Activated CD8-positive, alpha-beta memory T cell treated with anti-CD3 and anti-CD28 coated beads, Interleukin-2, amount 50 U/mL, for 24 hours (primary cell): ENCODE data around the gene SLC25A44.
"Not testable (repeated sequence)": the region's sequence is repeated elsewhere in the genome, so short reads cannot be mapped to it uniquely, and the experiment has no call there.

Experiments
- DNase-seq: peaks from one replicate; pipeline ENCODE4 v3.0.0-alpha.2; 2020; ENCODE audit errors: extremely low read depth

Gene SLC25A44

DNA sequence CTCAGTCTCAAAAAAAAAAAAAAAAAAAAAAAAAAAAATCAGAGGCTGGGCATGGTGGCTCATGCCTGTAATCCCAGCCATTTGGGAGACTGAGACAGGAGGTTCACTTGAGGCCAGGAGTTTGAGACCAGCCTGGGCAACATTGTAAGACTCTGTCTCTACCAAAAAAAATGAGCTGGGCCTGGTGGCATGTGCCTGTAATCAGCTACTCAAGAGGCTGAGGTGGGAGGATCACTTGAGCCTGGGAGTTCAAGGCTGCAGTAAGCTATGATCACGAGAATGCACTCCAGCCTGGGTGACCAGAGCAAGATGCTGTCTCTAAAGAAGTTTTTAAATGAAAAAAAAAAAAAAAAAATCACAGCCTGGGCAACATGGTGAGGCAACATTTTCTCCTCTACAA lies 30.2 kb upstream of the SLC25A44 start:
- no peak for DNase-seq

DNA sequence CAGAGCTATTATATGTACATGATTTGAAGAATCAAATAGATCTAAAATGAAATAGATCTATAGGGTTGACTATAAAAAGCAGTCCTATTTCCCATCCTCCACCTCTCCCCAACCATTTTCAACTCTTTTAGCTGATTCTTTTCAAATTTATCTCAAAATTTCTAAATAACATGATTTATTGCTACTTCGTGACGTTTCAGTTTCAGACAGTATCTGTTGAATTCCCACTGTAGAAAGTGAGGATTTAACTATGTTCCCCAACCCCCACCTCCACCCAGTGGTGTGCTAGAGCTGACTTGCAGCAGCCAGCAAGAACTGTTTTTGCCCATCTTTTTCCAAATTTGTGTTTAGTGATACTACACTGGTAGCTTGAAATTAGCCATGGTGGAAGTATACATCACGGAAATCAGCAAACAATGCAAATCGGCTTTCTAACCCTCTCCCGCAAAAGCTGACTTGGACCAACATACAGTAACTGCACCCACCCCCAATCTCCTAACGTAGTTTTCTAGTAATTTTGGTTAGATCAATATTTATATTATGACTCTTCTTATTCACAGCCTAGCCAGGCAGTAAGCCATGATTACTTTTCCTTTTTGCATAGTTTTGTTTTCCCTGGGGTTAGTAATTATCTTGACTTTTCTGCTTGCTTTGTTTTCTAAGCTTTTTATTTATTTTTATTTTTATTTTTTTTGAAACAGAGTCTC lies 29.6 kb upstream of the SLC25A44 start:
- no peak for DNase-seq

DNA sequence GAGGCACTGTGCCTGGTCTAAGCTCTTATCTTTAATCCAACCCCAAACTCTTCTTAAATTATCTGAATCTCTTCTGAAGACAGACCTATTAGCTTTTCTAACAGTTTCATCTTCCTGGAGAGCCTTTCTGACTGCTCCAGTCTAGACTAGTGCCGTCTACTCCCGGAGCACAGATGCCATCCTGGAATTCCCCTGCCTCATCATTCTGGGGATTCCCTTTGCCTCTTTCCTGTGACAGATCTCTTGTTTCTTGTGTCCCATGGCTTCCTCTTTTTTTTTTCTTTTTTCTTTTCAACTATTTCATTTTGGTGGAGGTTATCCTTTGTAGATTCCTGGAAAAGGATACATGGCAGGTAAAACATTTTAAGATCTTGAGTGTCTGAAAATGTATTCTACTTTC lies 28.8 kb upstream of the SLC25A44 start:
- DNase-seq: no peak

DNA sequence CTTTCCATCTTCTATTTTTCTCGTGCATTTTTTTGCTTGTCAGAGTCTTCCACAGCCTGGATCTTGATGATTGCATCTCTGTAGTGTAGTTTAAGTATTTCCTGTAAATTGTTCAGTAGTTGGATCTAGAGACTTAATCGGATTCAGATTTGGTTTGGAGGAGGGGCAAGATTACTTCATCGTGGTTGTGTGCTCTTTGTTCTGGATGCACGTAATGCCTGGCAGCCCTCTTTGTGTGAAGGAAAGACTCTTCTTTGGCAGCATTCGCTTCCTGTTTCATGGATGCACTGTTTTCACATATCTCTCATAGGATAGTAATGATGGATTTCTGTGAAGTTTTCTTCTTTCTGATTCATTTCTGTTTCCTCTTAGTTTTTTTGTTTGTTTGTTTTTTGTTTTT lies 26.4 kb upstream of the SLC25A44 start:
- DNase-seq: no peak

DNA sequence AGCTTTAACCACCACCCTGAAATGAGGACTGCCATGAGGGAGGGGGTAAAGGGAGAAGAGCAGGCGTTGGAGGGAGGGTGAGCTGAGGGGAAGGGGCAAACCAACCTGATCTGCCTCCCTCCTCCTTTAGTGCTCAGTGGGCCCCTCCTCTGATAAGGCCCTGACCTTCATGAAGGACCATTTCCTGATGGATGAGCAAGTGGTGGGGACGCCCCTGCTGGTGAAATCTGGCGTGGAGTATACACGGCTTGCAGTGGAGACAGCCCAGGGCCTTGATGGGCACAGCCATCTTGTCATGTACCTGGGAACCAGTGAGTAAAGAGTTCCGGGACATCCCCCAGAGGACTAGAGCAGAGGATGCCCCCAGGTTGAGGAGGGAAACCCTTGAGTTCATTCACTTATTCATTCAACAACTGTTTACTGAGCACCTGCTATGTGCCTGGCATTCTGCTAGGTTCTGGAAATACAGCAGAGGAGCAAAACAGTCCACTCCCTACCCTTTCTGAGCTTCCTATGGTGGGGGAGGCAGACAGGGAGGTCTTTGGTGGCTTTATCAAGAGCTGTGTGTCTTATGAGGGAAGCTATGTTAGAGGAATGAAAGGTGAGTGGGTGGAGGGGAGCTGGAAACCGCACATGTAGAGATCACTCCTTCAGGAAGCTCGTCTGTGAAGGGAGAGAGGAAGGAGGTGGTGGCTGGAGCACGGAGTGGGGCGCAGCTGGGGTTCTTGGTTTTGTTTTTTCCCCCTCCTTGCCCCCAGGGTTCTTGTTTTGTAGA lies 21.0 kb upstream of the SLC25A44 start:
- DNase-seq: no peak

DNA sequence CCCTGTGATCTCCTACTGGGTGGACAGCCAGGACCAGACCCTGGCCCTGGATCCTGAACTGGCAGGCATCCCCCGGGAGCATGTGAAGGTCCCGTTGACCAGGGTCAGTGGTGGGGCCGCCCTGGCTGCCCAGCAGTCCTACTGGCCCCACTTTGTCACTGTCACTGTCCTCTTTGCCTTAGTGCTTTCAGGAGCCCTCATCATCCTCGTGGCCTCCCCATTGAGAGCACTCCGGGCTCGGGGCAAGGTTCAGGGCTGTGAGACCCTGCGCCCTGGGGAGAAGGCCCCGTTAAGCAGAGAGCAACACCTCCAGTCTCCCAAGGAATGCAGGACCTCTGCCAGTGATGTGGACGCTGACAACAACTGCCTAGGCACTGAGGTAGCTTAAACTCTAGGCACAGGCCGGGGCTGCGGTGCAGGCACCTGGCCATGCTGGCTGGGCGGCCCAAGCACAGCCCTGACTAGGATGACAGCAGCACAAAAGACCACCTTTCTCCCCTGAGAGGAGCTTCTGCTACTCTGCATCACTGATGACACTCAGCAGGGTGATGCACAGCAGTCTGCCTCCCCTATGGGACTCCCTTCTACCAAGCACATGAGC lies 17.2 kb upstream of the SLC25A44 start:
- DNase-seq: no peak

DNA sequence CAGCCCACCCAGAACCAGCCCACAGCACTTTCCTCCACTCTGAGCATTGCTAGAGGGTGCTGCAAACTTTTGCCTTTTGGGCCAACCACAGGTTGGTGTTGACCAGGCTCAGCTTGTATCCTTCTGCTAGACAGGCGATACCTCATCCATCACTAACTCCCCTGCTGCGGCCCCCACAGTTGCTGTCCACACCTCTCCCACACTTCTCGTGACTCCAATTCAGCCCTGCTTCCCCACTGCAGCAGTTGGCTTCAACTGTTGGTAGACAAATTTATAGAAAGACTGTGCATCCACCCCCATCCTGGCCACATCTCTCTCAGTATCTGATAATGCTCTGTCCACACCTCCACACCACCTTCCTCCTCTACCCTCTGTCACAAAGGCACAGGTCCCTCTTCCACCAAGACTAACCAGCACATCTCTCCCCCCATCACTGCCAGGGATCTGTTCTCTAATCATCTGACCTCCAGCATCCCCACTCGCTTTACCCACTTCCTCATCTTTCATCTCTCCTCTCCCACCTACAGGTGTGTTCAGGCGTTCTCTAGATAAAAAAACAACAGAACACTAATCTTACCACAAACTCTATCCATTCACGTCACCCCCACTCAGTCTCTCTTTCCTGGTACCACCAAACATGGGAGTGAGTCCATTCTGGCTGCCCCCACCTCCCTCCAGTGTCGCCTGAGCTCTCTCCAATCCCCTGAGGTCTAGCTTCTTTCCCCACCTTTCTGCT lies 15.8 kb upstream of the SLC25A44 start:
- DNase-seq: no peak

DNA sequence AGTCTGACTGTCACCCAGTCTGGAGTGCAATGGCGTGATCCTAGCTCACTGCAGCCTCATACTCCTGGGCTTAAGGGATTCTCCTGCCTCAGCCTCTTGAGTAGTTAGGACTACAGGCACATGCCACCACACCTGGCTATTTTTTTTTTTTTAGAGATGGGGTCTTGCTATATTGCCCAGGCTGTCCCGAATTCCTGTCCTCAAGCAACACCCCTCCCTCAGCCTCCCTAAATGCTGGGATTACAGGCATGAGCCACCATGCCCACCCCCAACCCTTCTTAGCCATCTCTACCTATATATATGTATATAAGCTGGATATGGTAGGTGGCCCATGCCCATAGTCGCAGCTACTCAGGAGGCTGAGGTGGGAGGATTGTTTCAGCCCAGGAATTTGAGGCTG lies 13.4 kb upstream of the SLC25A44 start:
- no peak for DNase-seq

DNA sequence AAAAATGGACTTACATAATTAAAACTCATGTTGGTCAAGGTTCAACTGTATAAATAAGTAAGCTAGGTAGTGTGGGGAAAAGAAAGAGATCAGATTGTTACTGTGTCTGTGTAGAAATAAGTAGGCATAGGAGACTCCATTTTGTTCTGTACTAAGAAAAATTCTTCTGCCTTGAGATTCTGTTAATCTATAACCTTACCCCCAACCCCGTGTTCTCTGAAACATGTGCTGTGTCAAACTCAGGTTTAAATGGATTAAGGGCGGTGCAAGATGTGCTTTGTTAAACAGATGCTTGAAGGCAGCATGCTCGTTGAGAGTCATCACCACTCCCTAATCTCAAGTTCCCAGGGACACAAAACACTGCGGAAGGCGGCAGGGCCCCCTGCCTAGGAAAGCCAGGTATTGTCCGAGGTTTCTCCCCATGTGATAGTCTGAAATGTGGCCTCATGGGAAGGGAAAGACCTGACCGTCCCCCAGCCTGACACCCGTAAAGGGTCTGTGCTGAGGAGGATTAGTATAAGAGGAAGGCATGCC lies 12.4 kb upstream of the SLC25A44 start:
- DNase-seq: not testable (repeated sequence)

DNA sequence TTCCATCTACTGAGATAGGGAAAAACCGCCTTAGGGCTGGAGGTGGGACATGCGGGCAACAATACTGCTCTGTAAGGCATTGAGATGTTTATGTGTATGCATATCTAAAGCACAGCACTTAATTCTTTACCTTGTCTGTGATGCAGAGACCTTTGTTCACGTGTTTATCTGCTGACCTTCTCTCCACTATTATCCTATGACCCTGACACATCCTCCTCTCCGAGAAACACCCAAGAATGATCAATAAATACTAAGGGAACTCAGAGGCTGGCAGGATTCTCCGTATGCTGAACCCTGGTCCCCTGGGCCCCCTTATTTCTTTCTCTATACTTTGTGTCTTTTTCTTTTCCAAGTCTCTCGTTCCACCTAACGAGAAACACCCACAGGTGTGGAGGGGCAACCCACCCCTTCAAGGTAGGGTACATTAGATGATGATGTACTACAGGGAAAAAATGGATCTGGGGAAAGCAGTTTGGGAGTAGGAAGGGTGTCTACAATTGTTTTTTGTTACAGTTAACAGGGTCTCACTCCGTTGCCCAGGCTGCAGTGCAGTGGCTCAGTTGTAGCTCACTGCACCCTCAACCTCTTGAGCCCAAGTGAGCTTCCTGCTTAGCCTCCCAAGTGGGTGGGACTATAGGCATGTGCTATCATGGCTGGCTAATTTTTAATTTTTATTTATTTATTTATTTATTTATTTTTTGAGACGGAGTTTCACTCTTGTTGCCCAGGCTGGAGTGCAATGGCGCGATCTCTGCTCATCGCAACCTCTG lies 11.7 kb upstream of the SLC25A44 start:
- DNase-seq: not testable (repeated sequence)

DNA sequence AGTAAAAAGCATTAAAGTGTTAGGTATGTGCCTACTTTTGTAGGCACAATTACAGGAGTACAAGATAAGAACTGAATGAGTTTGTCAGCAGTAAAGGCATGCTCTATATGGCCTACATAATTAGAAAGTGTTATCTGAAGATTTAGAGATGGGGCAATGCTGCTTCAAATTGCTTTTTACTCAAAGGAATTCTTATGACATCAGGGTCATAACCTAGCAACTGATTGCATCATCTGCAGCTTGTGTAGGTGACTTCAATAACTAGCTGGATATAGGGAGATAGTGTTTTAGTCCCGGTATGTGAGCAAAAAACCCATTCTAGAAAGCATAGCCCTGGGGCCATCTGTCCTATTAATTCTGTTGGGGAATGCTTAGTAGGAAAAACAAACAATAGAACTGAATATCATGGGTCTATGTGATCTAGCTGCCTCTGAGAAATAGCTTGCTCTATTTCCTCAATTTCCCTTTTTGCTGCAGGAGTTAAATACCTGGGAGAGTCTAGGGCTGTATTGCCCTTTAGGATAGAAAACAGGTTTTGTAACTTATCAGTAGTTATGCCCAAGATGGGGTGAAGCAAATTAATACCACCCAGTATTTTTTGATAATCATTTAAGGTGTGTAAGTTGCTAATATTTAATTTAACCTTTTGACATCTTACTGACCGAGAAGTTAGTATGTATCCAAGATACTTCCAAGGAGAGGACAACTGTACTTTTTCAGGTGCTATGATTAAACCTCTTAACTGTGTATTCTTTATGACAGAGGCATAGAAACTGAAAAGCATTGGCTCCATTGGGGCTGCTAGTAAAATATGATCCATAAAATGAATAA lies 7.3 kb upstream of the SLC25A44 start:
- not testable (repeated sequence) for DNase-seq

DNA sequence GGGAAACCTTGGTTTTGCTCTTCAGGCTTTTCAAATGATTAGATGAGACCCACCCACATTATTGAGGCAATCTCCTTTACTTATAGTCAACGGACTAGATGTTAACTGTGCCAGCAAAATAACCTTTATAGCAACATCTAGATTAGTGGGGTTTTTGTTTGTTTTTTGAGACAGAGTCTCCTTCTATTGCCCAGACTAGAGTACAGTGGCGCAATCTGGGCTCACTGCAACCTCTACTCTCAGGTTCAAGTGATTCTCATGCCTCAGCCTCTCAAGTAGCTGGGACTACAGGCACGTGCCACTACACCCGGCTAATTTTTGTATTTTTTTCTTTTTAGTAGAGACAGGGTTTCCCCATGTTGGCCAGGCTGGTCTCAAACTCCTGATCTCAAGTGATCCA lies 3.6 kb upstream of the SLC25A44 start:
- not testable (repeated sequence) for DNase-seq

DNA sequence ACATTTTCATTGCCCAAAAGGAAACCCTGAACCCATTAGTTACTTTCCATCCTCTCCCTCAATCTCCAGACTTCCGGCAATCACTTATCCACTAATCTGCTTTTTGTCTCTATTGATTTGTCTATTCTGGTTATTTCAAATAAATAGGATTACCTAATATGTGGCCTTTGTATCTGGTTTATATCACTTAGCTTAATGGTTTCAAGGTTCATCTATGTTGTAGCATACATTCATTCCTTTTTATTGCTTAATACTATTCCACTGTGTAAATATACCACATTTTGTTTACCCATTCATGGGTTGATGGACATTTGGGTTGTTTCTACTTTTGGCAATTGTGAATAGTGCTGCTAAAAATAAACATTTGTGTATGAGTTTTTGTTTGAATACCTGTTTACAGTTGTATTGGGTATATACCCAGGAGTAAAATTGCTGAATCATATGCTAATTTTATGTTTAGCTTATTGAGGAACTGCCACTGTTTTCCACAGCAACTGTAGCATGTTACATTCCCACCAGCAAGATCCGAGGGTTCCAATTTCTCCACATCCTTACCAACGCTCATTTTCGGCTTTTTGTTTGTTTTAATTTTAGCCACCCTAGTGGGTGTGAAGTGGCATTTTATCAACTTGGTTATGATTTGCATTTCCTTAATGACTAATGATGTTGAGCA lies 2.5 kb upstream of the SLC25A44 start:
- no peak for DNase-seq

DNA sequence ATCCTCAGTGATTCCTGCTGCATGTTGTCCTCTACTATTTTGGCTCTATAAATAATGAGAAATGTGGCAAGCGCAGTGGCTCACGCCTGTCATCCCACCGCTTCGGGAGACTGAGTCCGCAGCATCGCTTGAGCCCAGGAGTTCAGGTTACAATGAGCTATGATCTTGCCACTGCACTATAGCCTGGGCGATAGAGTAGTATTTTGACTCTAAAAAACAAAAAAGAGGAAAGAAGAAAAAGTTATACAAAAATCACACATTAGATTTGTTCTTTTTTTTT lies 756 bp upstream of the SLC25A44 start:
- no peak for DNase-seq

DNA sequence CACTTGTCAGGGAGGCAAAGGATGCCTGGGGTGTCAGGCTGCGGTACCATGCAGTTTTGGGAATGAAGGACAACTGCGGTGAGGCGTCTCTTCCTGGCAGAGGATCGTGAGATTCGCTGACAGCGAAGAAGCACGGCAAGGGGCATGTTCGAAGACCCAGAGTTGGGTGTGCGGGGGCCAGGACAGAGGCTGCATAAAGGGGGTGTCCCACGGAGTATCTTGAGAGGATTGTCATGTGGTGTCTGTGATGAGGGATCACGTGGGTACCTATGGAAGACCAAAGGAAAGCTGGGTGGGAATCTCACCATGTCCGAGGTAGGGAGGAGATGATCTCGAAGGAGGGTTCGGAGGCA lies 372 bp downstream of the SLC25A44 start:
- DNase-seq: no peak

DNA sequence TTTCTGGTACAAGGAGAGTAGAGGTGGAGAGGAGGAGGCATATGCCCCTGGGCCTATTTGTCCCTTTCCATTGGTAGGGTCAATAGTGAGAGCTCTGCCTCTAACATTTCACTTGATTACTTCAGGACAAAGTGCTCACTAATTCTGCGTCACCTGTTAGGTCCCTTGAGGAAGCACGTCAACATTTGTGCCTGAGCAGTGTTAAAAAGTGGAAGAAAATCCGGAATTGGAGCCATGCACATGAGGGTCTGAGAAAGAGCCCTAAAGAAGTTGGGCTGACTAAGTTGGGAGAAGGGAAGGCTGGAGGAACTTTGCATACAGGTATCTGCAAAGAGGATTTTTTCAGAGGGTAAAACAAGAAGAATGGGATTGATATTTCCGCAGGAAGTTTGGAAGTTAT lies 1.9 kb downstream of the SLC25A44 start:
- DNase-seq: no peak

DNA sequence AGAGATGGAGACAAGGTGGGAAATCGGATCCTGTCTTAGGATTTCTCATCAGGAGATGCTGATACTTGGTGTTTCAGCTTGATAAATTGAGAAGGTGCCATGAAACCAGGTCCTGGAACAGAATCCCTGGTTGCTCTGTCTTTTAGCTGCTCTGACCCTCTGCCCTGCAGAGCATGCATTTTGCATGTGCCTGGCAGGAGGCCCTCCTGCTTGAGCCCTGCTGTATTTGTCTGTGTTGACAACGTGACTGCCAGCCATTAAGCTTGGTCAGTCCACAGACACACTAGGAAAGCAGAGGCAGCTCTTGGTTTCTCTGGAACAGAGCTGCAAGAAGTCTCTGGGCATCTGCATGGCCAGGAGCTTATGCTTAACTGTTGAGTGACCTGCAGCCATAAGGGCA lies 2.5 kb downstream of the SLC25A44 start:
- DNase-seq: no peak

DNA sequence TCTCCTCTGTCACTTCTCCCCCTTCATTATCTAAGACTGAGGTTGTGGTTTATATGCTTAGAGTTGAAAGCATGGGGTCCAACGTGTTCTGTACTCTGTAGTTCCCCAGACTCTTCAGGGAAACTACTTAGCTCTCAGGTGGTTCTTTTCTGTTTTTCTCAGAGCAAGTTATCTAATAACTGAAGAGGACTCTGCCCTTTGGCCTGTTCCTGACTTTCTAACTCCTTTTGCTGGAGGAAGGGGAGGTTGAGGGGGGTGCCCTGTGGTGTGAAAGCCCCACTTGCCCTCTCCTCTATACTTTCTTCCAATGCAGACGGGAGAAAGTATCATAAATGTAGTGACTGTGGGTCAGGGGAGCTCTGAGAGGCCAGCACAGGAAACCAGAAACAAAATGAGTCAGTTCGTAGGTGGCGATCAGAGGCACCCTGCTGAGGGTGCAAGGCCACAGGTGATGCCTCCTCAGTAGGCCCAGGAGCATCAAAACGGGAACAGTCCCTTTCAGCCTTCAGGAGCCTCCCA lies 5.0 kb downstream of the SLC25A44 start:
- DNase-seq: no peak

DNA sequence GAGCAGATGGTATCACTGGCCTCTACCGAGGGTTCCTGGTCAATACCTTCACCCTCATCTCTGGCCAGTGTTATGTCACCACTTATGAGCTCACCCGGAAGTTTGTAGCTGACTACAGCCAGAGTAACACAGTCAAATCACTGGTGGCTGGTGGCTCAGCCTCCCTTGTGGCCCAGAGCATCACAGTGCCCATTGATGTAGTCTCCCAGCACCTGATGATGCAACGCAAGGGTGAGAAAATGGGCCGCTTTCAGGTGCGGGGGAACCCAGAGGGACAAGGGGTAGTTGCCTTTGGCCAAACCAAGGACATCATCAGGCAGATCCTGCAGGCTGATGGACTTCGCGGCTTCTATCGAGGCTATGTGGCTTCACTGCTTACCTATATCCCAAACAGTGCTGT lies 6.1 kb downstream of the SLC25A44 start:
- DNase-seq: no peak

DNA sequence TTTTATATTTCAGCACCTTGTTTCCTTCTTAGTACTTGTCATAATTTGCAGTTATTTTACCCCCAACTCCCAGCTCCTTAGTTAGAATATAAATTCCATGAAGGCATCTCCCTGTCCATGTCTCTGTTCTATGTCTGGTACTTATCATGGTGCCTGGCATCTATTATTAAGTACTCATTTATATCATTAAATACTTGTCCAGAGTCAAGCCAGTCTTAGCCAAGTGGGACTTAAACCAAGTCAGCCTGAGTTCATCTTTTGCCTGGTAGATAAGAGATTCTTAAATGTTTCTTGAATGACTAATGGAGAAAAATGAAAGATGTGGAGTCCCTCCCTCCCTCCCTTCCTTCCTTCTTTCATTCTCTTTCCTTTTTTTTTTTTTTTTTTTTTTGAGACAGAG lies 9.4 kb downstream of the SLC25A44 start:
- DNase-seq: no peak
